ENCODE results near the gene ENDOU. TPM values are rescaled to one million over a fixed set of nuclear protein-coding genes. Genes with fewer than 3 reads are reported as not detected.

ENDOU gene
- total RNA-seq, 6 experiments from 2014 or later: 0.11 TPM; not detected in 5

DNA sequence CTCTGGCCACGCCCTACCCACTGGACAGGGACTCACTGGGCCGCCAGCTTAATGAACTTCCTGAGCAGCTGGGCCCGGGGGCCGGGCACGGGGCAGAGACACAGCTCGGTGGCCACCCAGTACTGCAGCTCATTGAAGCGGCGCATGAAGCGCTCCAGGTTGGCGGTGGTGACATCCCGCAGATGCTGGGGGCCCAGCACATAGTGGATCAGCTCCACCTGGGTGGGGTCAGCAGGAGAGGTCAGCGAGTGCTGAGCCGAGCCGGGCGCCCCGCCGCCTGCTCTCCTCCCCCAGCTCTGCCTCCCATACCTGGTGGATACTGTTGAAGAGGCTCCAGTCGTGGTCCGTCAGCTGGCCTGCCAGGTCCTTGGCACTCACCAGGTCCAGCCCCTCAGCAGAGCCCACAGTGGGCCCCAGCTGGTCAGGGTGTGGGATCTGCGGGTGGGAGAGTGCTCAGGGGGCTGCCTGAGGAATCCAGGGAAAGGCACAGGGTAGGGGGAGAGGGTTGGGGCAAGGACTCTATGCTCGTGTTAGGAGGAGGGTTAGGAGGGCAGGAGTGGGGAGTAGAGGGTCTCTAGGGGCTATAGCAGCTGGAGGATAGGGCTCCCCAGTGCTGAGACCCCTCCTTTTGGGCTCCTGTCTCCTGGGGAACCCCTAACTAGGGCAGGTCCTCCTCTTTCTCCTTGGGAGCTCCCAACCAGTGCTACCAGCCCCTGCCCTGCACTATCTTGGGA, 15.5 kb upstream of the ENDOU start:
- Mint-ChIP-seq H3K4me3 (no peak overlapping the region), H3K4me1 (ENCODE audit: low read depth) (peaks cover 18% of the 10 kb centered on the region), H3K27ac (no peak overlapping the region), H3K9me3 (no peaks in the 10 kb centered on the region), H3K36me3 (ENCODE audit: low read depth) (no peaks in the 10 kb centered on the region), H3K27me3 (ENCODE audit: insufficient read depth) (peaks cover 6% of the 10 kb centered on the region; the same call in 1 of the 2 replicates)
- DNase-seq: no peak
- TF ChIP-seq, protein P1, sequence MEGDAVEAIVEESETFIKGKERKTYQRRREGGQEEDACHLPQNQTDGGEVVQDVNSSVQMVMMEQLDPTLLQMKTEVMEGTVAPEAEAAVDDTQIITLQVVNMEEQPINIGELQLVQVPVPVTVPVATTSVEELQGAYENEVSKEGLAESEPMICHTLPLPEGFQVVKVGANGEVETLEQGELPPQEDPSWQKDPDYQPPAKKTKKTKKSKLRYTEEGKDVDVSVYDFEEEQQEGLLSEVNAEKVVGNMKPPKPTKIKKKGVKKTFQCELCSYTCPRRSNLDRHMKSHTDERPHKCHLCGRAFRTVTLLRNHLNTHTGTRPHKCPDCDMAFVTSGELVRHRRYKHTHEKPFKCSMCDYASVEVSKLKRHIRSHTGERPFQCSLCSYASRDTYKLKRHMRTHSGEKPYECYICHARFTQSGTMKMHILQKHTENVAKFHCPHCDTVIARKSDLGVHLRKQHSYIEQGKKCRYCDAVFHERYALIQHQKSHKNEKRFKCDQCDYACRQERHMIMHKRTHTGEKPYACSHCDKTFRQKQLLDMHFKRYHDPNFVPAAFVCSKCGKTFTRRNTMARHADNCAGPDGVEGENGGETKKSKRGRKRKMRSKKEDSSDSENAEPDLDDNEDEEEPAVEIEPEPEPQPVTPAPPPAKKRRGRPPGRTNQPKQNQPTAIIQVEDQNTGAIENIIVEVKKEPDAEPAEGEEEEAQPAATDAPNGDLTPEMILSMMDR (IDR thresholded peaks at IDR 0.05): no peak

DNA sequence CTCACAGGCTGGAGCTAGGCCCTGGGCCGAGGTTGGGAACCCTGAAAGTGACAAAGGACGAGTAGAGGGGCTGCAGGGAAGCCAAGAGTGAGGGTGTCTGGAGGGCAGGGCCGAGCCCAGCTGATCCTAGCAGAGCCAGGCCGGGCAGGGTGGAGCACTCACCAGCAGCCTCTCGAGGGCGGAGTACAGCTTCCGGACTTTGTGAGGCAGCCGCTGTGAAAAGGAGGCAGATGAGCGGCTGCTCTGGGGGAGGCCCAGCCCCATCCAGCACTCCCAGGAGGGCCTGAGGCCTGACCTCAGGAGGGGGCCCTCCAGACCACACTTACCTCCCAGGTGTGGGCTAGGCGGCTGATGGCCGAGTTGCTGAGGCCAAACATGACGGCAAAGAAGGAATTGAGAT, 14.7 kb upstream of the ENDOU start:
- TF ChIP-seq, protein P1 (IDR thresholded peaks at IDR 0.05): no peak
- Mint-ChIP-seq H3K27ac (no peak overlapping the region), H3K27me3 (ENCODE audit: insufficient read depth) (peaks cover 4% of the 10 kb centered on the region; the same call in 1 of the 2 replicates), H3K9me3 (no peaks in the 10 kb centered on the region), H3K36me3 (ENCODE audit: low read depth) (no peaks in the 10 kb centered on the region), H3K4me1 (ENCODE audit: low read depth) (peaks cover 18% of the 10 kb centered on the region), H3K4me3 (no peak overlapping the region)
- DNase-seq: no peak

DNA sequence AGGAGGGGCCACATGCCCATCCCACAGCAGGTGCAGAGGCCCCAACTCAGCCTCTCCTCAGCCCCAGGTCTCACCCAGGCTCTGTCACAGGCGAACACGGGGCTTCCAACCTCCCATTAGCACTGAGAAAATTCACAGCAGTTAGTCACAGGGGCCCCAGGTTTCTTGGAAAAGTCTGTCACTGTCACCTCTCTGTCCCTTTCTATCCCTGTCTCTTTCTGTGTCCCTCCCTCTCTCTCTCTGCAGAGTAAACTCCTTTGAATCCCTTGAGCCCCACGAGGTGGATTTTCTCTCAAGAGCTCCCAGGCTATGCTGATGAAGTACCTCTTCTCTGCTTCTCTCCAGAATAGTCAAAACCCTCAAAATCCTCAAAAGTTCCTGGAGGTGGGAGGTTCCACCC, 14.0 kb upstream of the ENDOU start:
- Mint-ChIP-seq H3K36me3 (ENCODE audit: low read depth) (no peaks in the 10 kb centered on the region), H3K27ac (no peak overlapping the region), H3K4me3 (no peak overlapping the region), H3K9me3 (no peaks in the 10 kb centered on the region), H3K27me3 (ENCODE audit: insufficient read depth) (peaks cover 1% of the 10 kb centered on the region; the same call in 1 of the 2 replicates), H3K4me1 (ENCODE audit: low read depth) (peaks cover 18% of the 10 kb centered on the region)
- TF ChIP-seq, protein P1 (IDR thresholded peaks at IDR 0.05): no peak
- no peak for DNase-seq

DNA sequence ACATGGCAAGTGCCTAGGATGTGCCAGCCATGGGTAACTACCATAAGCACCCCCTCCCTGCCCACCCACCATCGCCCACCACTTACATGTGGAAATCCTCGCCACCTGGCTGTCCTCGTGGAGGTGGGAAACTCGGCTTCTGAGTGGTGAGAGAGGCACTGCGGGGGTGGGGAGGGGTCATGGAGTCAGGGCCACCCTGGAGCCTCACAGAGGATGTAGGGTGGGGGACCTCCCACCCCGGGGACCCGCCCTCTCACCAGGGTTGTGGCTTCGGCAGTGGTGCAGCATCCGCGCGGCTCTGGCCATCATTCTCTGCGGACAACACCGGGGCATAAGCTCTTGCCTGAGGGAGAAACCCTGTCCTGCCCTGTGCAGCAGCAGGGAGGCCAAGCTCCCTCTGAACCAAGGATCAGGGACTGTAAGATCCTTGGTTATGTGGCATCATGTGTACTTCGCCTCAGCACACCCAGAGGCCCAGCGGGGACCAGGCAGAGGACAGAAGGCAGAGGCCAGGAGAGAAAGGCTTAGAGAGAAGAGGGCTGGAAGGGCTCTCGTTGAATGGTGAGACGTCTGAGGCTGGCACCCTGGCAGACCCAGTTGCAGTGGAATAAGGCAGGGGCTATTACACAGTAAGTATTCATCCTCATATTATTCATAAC, 12.8 kb upstream of the ENDOU start:
- TF ChIP-seq, protein P1 (IDR thresholded peaks at IDR 0.05): no peak
- no peak for DNase-seq
- Mint-ChIP-seq H3K4me3 (no peak overlapping the region), H3K4me1 (ENCODE audit: low read depth) (peaks cover 18% of the 10 kb centered on the region), H3K27ac (no peak overlapping the region; the same call in 1 of the 2 replicates), H3K27me3 (ENCODE audit: insufficient read depth) (peaks cover 2% of the 10 kb centered on the region; the same call in 1 of the 2 replicates), H3K9me3 (no peaks in the 10 kb centered on the region), H3K36me3 (ENCODE audit: low read depth) (no peaks in the 10 kb centered on the region)

DNA sequence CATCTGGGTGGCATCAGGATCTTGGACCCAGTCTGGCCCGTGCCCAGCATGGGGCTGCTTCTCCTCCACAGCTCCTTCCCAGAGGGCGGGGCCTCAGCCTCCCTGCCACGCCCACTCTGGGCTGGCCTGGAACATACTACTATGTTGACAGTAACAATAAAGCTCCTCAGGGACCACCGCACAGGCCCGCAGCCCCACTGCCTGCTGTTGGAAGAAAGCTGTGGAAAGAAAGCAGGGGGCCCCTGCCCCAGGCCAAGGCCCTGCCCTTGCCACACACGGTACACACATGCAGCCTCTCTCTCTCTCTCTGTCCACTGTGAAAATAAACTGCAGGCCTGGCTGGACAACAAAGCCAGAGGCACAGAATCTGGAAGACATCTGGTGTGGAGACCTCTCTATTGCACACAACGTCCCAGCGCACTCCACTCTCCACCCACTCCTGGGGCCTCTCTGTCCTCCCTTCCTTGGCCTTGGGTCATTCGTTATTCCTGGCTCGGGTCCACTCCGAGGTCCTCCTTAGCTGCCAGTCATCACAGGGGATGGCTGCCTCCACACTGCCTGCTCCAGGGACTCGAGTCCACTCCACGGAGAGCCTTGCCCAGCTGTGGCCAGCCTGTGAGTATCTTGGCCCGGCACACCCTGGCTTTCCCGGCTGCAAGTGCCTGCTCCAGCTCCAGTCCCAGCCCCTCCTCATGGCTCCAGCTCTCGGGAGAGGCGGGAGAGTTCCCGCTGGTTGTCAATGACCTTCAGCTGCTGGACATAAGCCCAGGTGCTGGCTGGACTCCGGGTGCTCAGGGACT, 11.8 kb upstream of the ENDOU start:
- peak; percentile 31 for DNase-seq
- no peaks in the 10 kb centered on the region for H3K36me3 Mint-ChIP-seq (ENCODE audit: low read depth)
- H3K4me1 Mint-ChIP-seq (ENCODE audit: low read depth): peaks cover 18% of the 10 kb centered on the region
- TF ChIP-seq, protein P1 (IDR thresholded peaks at IDR 0.05): no peak
- H3K27me3 Mint-ChIP-seq (ENCODE audit: insufficient read depth): peaks cover 6% of the 10 kb centered on the region
- peak overlapping the region; percentile 62 for H3K4me3 Mint-ChIP-seq
- peak overlapping the region; percentile 64 for H3K27ac Mint-ChIP-seq
- H3K9me3 Mint-ChIP-seq: no peaks in the 10 kb centered on the region

Data from HFFc6 (cell line).